H9 (cell line): ENCODE results near the gene OR2G3. TPM values are rescaled to one million over a fixed set of nuclear protein-coding genes. Genes with fewer than 3 reads are reported as not detected.

ENCODE experiments used
- DNase-seq: peaks from one replicate; pipeline ENCODE4 v3.0.0-alpha.2; 2017
- H2AFZ ChIP-seq: one replicate; pipeline ENCODE4 v1.6.1; 2013; ENCODE audit warnings: mild to moderate bottlenecking, low read length, control low read depth, moderate library complexity
- H2AK5ac ChIP-seq: 2 replicates; pipeline ENCODE4 v1.6.1; 2013; ENCODE audit warnings: low read length, control low read depth, mixed read lengths; ENCODE audit not compliant: insufficient read length
- H2BK120ac ChIP-seq: one replicate; pipeline ENCODE4 v1.6.1; 2013; ENCODE audit warnings: low read depth, mild to moderate bottlenecking, low read length, control low read depth, inconsistent platforms; ENCODE audit not compliant: poor library complexity, severe bottlenecking
- H2BK12ac ChIP-seq: 2 replicates; pipeline ENCODE4 v1.6.1; 2013; ENCODE audit warnings: low read length, control low read depth, mixed read lengths, low read depth; ENCODE audit not compliant: insufficient read length
- H2BK15ac ChIP-seq: 2 replicates; pipeline ENCODE4 v1.6.1; 2013; ENCODE audit warnings: low read depth, low read length, control low read depth
- H2BK20ac ChIP-seq: one replicate; pipeline ENCODE4 v1.6.1; 2013; ENCODE audit warnings: low read depth, mild to moderate bottlenecking, low read length, control low read depth, inconsistent platforms; ENCODE audit not compliant: poor library complexity, severe bottlenecking
- H2BK5ac ChIP-seq: 2 replicates; pipeline ENCODE4 v1.6.1; 2013; ENCODE audit warnings: low read length, control low read depth, mixed read lengths; ENCODE audit not compliant: insufficient read length
- H3K14ac ChIP-seq: 2 replicates; pipeline ENCODE4 v1.6.1; 2013; ENCODE audit warnings: low read length, control low read depth; ENCODE audit not compliant: insufficient read depth
- H3K18ac ChIP-seq: 2 replicates; pipeline ENCODE4 v1.6.1; 2013; ENCODE audit warnings: low read depth, mild to moderate bottlenecking, mixed read lengths, low read length, control low read depth; ENCODE audit not compliant: insufficient read length
- H3K23ac ChIP-seq: 2 replicates; pipeline ENCODE4 v1.6.1; 2013; ENCODE audit warnings: low read length, control low read depth, mixed read lengths, low read depth; ENCODE audit not compliant: insufficient read length
- H3K23me2 ChIP-seq: 2 replicates; pipeline ENCODE4 v1.6.1; 2013; ENCODE audit warnings: low read depth, mild to moderate bottlenecking, mixed read lengths, low read length, control low read depth; ENCODE audit not compliant: insufficient read length, poor library complexity, severe bottlenecking
- H3K27ac ChIP-seq: 2 replicates; pipeline ENCODE4 v1.5.1; 2013; ENCODE audit warnings: low read length, control low read depth, mixed read lengths, low read depth; ENCODE audit not compliant: insufficient read length
- H3K27me3 ChIP-seq: 2 replicates; pipeline ENCODE4 v1.6.1; 2013; ENCODE audit warnings: low read length, control low read depth, inconsistent platforms; ENCODE audit not compliant: insufficient read depth
- H3K4ac ChIP-seq: 2 replicates; pipeline ENCODE4 v1.6.1; 2013; ENCODE audit warnings: low read depth, mild to moderate bottlenecking, control low read depth, inconsistent platforms, low read length, moderate library complexity
- H3K4me1 ChIP-seq: 2 replicates; pipeline ENCODE4 v1.6.1; 2013; ENCODE audit warnings: low read length, control low read depth, inconsistent platforms; ENCODE audit not compliant: insufficient read depth
- H3K4me2 ChIP-seq: 2 replicates; pipeline ENCODE4 v1.6.1; 2013; ENCODE audit warnings: low read length, control low read depth, mixed read lengths; ENCODE audit not compliant: insufficient read length, insufficient read depth
- H3K56ac ChIP-seq: 2 replicates; pipeline ENCODE4 v1.6.1; 2013; ENCODE audit warnings: low read depth, mild to moderate bottlenecking, mixed read lengths, low read length, control low read depth; ENCODE audit not compliant: insufficient read length
- H3K79me1 ChIP-seq: 2 replicates; pipeline ENCODE4 v1.6.1; 2013; ENCODE audit warnings: low read depth, mild to moderate bottlenecking, moderate library complexity, low read length, control low read depth, inconsistent platforms; ENCODE audit not compliant: insufficient read depth, poor library complexity, severe bottlenecking
- H3K79me2 ChIP-seq: 2 replicates; pipeline ENCODE4 v1.6.1; 2013; ENCODE audit warnings: low read length, control low read depth, inconsistent platforms; ENCODE audit not compliant: insufficient read depth
- H3K9ac ChIP-seq: 2 replicates; pipeline ENCODE4 v1.6.1; 2013; ENCODE audit warnings: low read length, control low read depth, mixed read lengths; ENCODE audit not compliant: insufficient read length; ENCODE audit errors: extremely low read depth
- H3K9me3 ChIP-seq: one replicate; pipeline ENCODE4 v1.6.1; 2013; ENCODE audit warnings: low read depth, low read length, inconsistent platforms; ENCODE audit not compliant: control insufficient read depth
- H3T11ph ChIP-seq: one replicate; pipeline ENCODE4 v1.6.1; 2013; ENCODE audit warnings: mild to moderate bottlenecking, low read length, control low read depth, inconsistent platforms
- H4K20me1 ChIP-seq: one replicate; pipeline ENCODE4 v1.6.1; 2013; ENCODE audit not compliant: control insufficient read depth, insufficient read length, insufficient read depth
- H4K5ac ChIP-seq: 2 replicates; pipeline ENCODE4 v1.6.1; 2013; ENCODE audit warnings: low read depth, mild to moderate bottlenecking, mixed read lengths, low read length, control low read depth; ENCODE audit not compliant: insufficient read length
- H4K8ac ChIP-seq: replicated peaks from 2 replicates; pipeline ENCODE4 v1.6.1; 2013; ENCODE audit warnings: low read length, control low read depth, mixed read lengths, low read depth; ENCODE audit not compliant: insufficient read length
- H4K91ac ChIP-seq: 2 replicates; pipeline ENCODE4 v1.6.1; 2013; ENCODE audit warnings: low read depth, mild to moderate bottlenecking, moderate library complexity, mixed read lengths, low read length, control low read depth; ENCODE audit not compliant: insufficient read length
- H3K27ac Mint-ChIP-seq, 3 experiments: 2 replicates in 2 of 3; 3 replicates in 1 of 3; pipeline ENCODE4 v1.8.0; 2020 to 2021; ENCODE audit warnings: mixed read lengths in 3 of 3, mild to moderate bottlenecking in 1 of 3, moderate library complexity in 1 of 3
- H3K27me3 Mint-ChIP-seq: 2 replicates; pipeline ENCODE4 v1.8.0; 2021; ENCODE audit warnings: low read depth, mild to moderate bottlenecking, moderate library complexity, mixed read lengths
- H3K36me3 Mint-ChIP-seq, 3 experiments: 2 replicates in 2 of 3; 3 replicates in 1 of 3; pipeline ENCODE4 v1.8.0; 2020 to 2021; ENCODE audit warnings: low read depth in 3 of 3, mixed read lengths in 3 of 3; ENCODE audit not compliant: insufficient read depth in 1 of 3
- H3K4me1 Mint-ChIP-seq, 2 experiments: 2 replicates each; pipeline ENCODE4 v1.8.0; 2020; ENCODE audit warnings: mixed read lengths in 2 of 2
- H3K4me3 Mint-ChIP-seq, 2 experiments: 2 replicates in 1 of 2; 3 replicates in 1 of 2; pipeline ENCODE4 v1.8.0; 2020 to 2021; ENCODE audit warnings: mild to moderate bottlenecking in 2 of 2, mixed read lengths in 2 of 2, moderate library complexity in 1 of 2
- H3K9me3 Mint-ChIP-seq, 2 experiments: 2 replicates in 1 of 2; 3 replicates in 1 of 2; pipeline ENCODE4 v1.8.0; 2020; ENCODE audit warnings: mild to moderate bottlenecking in 2 of 2, mixed read lengths in 2 of 2, moderate library complexity in 1 of 2
- CTCF ChIP-seq: fragments of 200-600 bp; sonication (generic); conservative IDR thresholded peaks from 3 replicates; pipeline ENCODE4 v1.8.0; 2021; ENCODE audit warnings: antibody characterized with exemption, mild to moderate bottlenecking
- WGBS: extraction: QIAGEN DNeasy Blood & Tissue Kit; methylation state at CpG from one replicate; pipeline ENCODE4 v1.1.7; 2013; ENCODE audit warnings: missing lambda C conversion rate, low lambda C conversion rate, mixed read lengths; ENCODE audit not compliant: insufficient read length; ENCODE audit errors: extremely low coverage; 5-methylcytosine and 5-hydroxymethylcytosine counted together
- total RNA-seq: library from RNA; stranded (reverse); gene quantifications from 2 replicates; pipeline ENCODE4 v1.2.1, GENCODE V29; 2021

OR2G3 gene
- total RNA-seq, 1 experiment from 2014 or later = not detected

DNA sequence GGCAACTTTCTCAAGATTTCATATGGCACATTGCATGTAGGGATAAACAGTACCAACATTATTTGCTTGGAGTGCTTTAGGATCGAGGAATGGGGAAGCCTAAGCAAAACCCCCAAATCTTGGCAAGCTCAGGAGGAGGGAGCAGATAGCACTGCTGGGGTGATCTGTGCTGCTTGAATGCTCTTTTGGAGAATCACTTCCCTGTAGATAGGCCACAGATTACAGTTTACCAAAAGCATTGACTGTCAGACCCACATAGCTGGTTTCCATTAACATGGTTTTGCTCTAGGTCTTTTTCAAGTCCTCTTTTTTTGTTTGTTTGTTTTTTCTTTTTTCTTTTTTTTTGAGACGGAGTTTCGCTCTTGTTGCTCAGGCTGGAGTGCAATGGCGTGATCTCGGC lies 37.4 kb downstream of the OR2G3 start:
- TF ChIP-seq CTCF = no peak
- Histone ChIP-seq H2BK12ac (no peak overlapping the region), H3K79me1 (no peaks in the 10 kb centered on the region), H2BK5ac (no peak overlapping the region), H4K8ac (no peak overlapping the region), H3K56ac (no peak overlapping the region), H3K18ac (no peak overlapping the region), H2BK120ac (no peak overlapping the region), H3T11ph (no peak overlapping the region), H3K4me1 (peaks cover 9% of the 10 kb centered on the region; the same call in 1 of the 2 replicates), H3K14ac (no peak overlapping the region), H3K27me3 (no peaks in the 10 kb centered on the region; the same call in 1 of the 2 replicates), H4K20me1 (no peaks in the 10 kb centered on the region), H3K4ac (no peak overlapping the region), H3K23me2 (no peaks in the 10 kb centered on the region), H3K23ac (no peak overlapping the region), H3K79me2 (no peaks in the 10 kb centered on the region), H2AK5ac (no peak overlapping the region), H3K27ac (no peak overlapping the region), H3K9me3 (no peaks in the 10 kb centered on the region), H4K91ac (no peak overlapping the region), H4K5ac (no peak overlapping the region), H2BK15ac (no peak overlapping the region), H3K9ac (no peak overlapping the region), H2BK20ac (no peak overlapping the region), H3K4me2 (no peak overlapping the region), H2AFZ (no peak overlapping the region)
- H3K27me3 Mint-ChIP-seq = peaks cover 47% of the 10 kb centered on the region
- no peak for DNase-seq
- no CpG with 5 or more reads among the region's 5 CpGs for WGBS
- no peaks in the 10 kb centered on the region; a peak in 1 of 7 replicates for H3K36me3 Mint-ChIP-seq
- H3K9me3 Mint-ChIP-seq = no peaks in the 10 kb centered on the region; a peak in 2 of 5 replicates
- peaks cover 23 to 39% of the 10 kb centered on the region in 2 experiments for H3K4me1 Mint-ChIP-seq
- no peak overlapping the region for H3K27ac Mint-ChIP-seq
- no peak overlapping the region for H3K4me3 Mint-ChIP-seq
